ENCODE measurements around the gene FREM2. TPM values are rescaled to one million over a fixed set of nuclear protein-coding genes. Genes with fewer than 3 reads are reported as not detected.

FREM2 gene
- polyA plus RNA-seq, 1 of the 3 experiments (the other 2 are of a cell fraction), result not detected

GRCh38 chr13:38848360-38848759, 161.5 kb downstream of the FREM2 start:
- Histone ChIP-seq H3K27ac (ENCODE audit: low read depth in 2 of 2, low read length in 1 of 2) (no peak overlapping the region), H4K20me1 (ENCODE audit: insufficient read depth) (no peaks in the 10 kb centered on the region), H3K27me3 (ENCODE audit: insufficient read depth) (no peaks in the 10 kb centered on the region), H3K36me3 (replicated peaks in 1 of 2; ENCODE audit: control insufficient read depth in 1 of 2, insufficient read depth in 2 of 2, low read length in 1 of 2) (no peaks in the 10 kb centered on the region), H3K4me2 (no peak overlapping the region), H2AFZ (ENCODE audit: low read depth) (no peak overlapping the region), H3K9ac (no peak overlapping the region), H3K9me2 (no peaks in the 10 kb centered on the region), H3F3A (replicated peaks; ENCODE audit: insufficient read depth) (no peaks in the 10 kb centered on the region), H3K4me1 (ENCODE audit: control insufficient read depth in 1 of 2, insufficient read depth in 2 of 2, low read depth in 1 of 2, low read length in 1 of 2) (no peaks in the 10 kb centered on the region; a peak in 1 of 4 replicates), H3K4me3 (ENCODE audit: low read depth in 2 of 2, low read length in 1 of 2) (no peak overlapping the region), H3K9me3 (no peaks in the 10 kb centered on the region), H3K79me2 (ENCODE audit: insufficient read depth) (no peaks in the 10 kb centered on the region)
- ChIA-PET POLR2A (no interaction called here), CTCF (no interaction called here)
- WGBS (ENCODE audit: low lambda C conversion rate), result 43% methylated on average over 7 of the region's 7 CpGs
- no peak for TF ChIP-seq FOXM1 (IDR thresholded peaks at IDR 0.05; ENCODE audit: low read depth)
- TF ChIP-seq EP300 (IDR thresholded peaks at IDR 0.05; ENCODE audit: borderline replicate concordance in 1 of 2, low read depth in 1 of 2, low read length in 1 of 2), result no peak
- TF ChIP-seq FOXJ3 (CRISPR knock-in tag; IDR thresholded peaks at IDR 0.05), result no peak
- TF ChIP-seq FOSL2 (IDR thresholded peaks at IDR 0.05; ENCODE audit: borderline replicate concordance, low read depth), result no peak
- TF ChIP-seq YY1 (IDR thresholded peaks at IDR 0.05; ENCODE audit: low read depth), result no peak
- no peak for TF ChIP-seq SMC3 (IDR thresholded peaks at IDR 0.05; ENCODE audit: low read depth, low read length)
- TF ChIP-seq NRF1 (IDR thresholded peaks at IDR 0.05; ENCODE audit: low read depth, low read length), result no peak
- TF ChIP-seq ZBTB33 (IDR thresholded peaks at IDR 0.05; ENCODE audit: borderline replicate concordance, low read depth), result no peak
- no peak for TF ChIP-seq REST (IDR thresholded peaks at IDR 0.05; ENCODE audit: low read depth, low read length)
- no peak for TF ChIP-seq PBX3 (IDR thresholded peaks at IDR 0.05)
- no peak for TF ChIP-seq TAF1 (IDR thresholded peaks at IDR 0.05; ENCODE audit: borderline replicate concordance, low read depth, low read length)
- TF ChIP-seq GATA2 (CRISPR knock-in tag; IDR thresholded peaks at IDR 0.05), result no peak
- TF ChIP-seq TEAD4 (IDR thresholded peaks at IDR 0.05; ENCODE audit: borderline replicate concordance, insufficient read depth), result no peak
- no peak for TF ChIP-seq EZH2phosphoT487 (IDR thresholded peaks at IDR 0.05; ENCODE audit: borderline replicate concordance, low read depth)
- TF ChIP-seq RFX5 (IDR thresholded peaks at IDR 0.05; ENCODE audit: low read length), result no peak
- no peak for TF ChIP-seq USF1 (IDR thresholded peaks at IDR 0.05; ENCODE audit: borderline replicate concordance, low read depth)
- TF ChIP-seq TCF12 (IDR thresholded peaks at IDR 0.05), result no peak
- TF ChIP-seq NFIC (IDR thresholded peaks at IDR 0.05; ENCODE audit: borderline replicate concordance), result no peak
- no peak for TF ChIP-seq MEF2A (IDR thresholded peaks at IDR 0.05; ENCODE audit: borderline replicate concordance, low read depth)
- no peak for DNase-seq
